CD1c-positive myeloid dendritic cell (primary cell): ENCODE results near the gene SPATA33.

ENCODE experiments used
- DNase-seq: peaks from one replicate; pipeline ENCODE4 v3.0.0-alpha.2; 2016; ENCODE audit errors: extremely low spot score

SPATA33 gene

DNA sequence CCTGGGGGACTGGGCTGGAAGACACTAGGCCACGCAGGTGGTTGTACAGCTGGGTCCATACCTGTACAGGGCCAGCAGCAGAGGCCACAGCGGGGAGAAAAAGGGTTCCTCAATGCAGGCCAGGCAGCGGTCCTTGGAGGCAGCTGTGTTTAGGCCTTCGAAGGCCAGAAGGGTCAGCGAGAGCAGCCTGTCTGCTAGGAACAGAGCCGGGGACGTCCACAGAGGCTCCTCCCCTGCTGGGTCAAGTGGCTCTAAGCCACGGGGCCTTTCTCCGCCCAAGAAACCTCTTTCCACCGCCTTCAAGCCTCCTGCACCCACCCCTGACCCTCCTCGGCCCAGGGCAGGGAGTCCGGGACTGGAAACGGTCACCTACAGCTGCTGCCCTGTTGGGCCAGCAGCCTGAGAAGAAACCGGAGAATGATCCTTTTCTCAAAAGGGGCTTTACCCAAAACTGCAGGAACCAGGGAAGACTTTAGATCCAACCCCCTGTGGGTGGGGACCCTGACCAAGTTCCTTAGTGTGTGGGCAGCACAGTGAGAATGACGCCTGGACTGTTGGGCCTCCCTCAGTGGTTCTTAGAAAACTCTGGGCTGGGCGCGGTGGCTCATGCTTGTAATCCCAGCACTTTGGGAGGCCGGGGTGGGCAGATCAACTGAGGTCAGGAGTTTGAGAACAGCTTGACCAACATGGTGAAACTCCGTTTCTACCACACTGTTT lies 52.2 kb downstream of the SPATA33 start:
- DNase-seq = peak; percentile 54

DNA sequence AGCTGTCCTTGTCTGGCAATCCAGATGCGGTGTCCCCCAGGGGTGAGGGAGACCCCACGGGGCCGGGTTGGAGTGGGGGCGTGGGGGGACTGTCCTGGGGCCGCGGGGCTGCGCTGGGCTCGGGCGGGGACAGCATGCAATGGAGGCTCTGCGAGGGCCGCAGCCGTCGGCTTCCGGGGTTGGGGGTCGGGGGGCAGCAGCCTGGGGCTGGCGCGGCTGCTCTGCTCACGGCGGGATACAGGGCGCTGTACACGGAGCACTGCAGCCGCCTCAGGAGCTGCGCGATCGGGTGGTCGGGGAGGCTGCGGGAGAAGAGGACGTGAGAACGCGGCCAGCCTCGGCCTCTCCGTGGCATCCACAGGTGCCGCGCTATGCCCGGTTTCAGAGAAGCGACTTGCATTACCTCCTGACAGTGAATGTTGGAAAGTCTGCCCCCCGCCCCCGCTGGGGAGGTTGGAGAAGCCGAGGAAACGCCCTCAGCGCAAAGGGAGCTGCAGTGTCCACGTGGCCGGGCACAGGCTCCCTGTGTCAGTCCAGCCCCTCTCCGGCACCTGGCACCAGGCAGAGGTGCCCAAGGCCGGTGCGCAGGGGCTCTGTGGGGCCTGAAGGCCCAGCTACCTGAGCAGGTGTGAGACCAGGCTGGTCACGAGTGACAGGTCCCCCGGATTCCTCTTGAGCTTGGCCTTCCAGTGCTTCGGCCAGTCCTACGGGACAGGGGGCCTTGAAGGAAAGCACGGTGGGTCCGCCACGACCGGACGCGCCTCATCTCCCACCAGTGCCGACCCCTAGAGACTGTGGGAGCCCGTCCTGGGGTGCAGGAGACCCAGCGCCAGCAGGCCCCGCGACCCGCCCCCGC lies 53.3 kb downstream of the SPATA33 start:
- no peak for DNase-seq

DNA sequence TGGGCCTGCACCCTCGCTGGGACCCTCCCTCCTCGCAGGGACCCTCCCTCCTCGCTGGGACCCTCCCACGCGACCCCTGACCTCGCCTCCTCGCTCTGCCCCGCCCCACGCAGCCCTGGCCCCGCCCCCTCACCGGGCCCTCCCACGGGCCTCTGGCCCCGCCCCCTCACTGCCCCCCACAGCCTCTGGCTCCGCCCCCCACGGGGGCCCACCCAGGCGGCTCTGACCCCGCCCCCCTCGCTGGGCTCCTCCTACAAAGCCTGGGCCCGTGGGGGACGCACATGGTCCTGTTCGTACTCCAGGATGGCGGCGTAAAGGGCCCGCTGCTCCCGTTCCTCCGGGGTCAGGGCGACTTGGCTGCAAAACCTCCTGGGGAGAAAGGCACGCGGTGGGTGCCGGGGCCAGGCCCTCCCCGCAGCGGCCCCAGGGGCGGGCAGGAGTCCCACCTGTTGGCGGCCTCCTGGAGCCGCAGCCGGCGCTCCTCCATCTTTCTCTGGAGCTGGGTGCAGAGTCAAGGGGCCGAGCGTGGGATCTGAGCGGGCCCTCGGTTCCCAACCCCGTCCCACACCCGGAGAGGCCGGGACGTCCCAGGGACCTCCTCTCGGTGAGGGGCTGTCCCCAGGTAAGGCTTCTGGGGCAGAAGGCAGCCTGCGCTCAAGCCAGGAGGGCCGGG lies 54.1 kb downstream of the SPATA33 start:
- peak; percentile 58 for DNase-seq

DNA sequence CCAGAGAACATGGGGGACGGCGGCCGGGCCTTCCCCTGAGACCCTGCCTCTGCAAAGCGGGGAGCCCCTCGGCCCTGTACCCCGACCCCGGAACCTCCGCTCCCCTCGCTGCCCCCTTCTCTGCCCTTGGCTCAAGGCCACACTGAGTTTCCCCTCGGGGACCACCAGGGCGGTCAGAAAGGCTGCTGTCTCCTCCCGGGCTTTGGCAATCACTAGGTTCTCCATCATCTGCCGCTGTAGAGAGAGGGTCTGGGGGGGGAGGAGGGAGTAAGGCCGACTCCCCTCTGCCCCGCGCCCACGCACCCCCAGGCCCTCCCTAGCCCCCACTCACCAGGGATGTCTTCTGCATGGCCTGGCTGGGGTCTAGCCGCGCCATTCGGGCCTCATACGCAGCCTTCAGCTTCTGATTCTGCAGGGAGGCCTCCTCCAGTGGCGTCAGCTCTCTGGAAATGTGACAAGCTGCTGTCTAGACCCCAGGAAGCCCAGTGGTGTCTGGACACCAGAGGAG lies 54.7 kb downstream of the SPATA33 start:
- DNase-seq = no peak

- no peak for DNase-seq
Observed at GRCh38 chr16:89716493-89716892, 58.9 kb downstream of the SPATA33 start.

- DNase-seq = no peak
Observed at GRCh38 chr16:89716916-89717687, 59.5 kb downstream of the SPATA33 start.

DNA sequence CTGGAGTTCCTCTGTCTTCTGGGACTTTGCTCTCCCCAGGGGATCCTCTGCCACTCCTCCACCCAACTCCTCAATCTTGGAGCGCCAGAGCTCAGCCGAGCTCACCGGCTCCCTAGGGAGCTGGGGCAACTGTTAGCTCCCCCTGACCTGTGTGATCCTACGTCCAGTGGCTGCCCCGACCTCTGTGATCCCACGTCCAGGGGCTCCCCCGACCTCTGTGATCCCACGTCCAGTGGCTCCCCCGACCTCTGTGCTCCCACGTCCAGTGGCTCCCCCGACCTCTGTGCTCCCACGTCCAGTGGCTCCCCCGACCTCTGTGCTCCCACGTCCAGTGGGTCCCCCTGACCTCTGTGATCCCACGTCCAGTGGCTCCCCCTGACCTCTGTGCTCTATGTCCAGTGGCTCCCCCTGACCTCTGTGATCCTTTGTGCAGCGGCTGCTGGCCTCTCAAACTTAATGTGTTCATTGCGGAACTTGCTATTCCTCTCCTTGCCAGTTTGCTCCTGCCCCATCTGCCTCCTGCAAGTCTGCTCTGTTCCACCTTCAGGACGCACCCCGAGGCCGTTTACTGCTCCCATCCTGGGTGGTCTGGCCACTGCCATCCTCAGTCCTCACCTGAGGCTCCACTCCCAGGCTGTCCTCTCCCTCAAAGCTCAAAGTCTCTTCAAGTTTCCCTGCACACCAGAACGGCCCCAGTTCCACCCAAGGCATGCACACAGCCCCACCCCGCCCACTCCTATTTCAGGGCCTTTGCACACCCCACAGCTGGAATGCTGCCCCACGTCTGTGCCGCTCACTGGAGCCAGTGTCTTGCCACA lies 60.3 kb downstream of the SPATA33 start:
- DNase-seq = no peak
